Heart right ventricle (tissue), 16 donors: ENCODE data around the gene HOXB4. TPM values are rescaled to one million over a fixed set of nuclear protein-coding genes. Genes with fewer than 3 reads are reported as not detected.

Experiments used
- ATAC-seq, 8 donors: fragments of 200-7000 bp; cut with Tn5 transposase; one replicate each; pipeline ENCODE4 v1.9.1; 2020; ENCODE audit warnings: mild to moderate bottlenecking in 8 of 8, moderate library complexity in 8 of 8, moderate number of reproducible peaks in 1 of 8
- DNase-seq, 2 donors: peaks; one replicate each; pipeline ENCODE4 v3.0.0-alpha.2; 2020
- H3K27ac ChIP-seq, 10 donors: fragments of 200-600 bp; sonication (generic) in 2 of 10; one replicate each; pipeline versions ENCODE4 v1.5.0 to v1.8.0; 2020 to 2022; ENCODE audit warnings: mild to moderate bottlenecking in 3 of 10
- H3K27me3 ChIP-seq, 7 donors: fragments of 200-600 bp; one replicate each; pipeline ENCODE4 v1.8.0; 2021 to 2022; ENCODE audit warnings: mild to moderate bottlenecking in 2 of 7
- H3K36me3 ChIP-seq, 9 donors: fragments of 200-600 bp; sonication (generic) in 1 of 9; one replicate each; pipeline versions ENCODE4 v1.5.0 to v1.8.0; 2020 to 2022; ENCODE audit warnings: mild to moderate bottlenecking in 2 of 9
- H3K4me1 ChIP-seq, 9 donors: fragments of 200-600 bp; sonication (generic) in 1 of 9; one replicate each; pipeline versions ENCODE4 v1.5.0 to v1.8.0; 2020 to 2022; ENCODE audit warnings: mild to moderate bottlenecking in 4 of 9
- H3K4me3 ChIP-seq, 10 donors: fragments of 200-600 bp; sonication (generic) in 2 of 10; one replicate each; pipeline versions ENCODE4 v1.5.0 to v1.8.0; 2020 to 2022; ENCODE audit warnings: mild to moderate bottlenecking in 7 of 10, moderate library complexity in 2 of 10
- H3K9me3 ChIP-seq, 11 donors: fragments of 200-600 bp in 10 of 11; sonication (generic) in 2 of 11; one replicate each; pipeline versions ENCODE4 v1.5.0 to v1.8.0; 2013 to 2022; ENCODE audit warnings: mild to moderate bottlenecking in 2 of 11, control low read depth in 1 of 11, moderate library complexity in 1 of 11
- CTCF ChIP-seq, 9 donors: fragments of 200-600 bp; sonication (generic) in 2 of 9; IDR thresholded peaks; one replicate each; pipeline versions ENCODE4 v1.5.0 to v1.8.0; 2021 to 2022; ENCODE audit warnings: antibody characterized with exemption in 9 of 9, mild to moderate bottlenecking in 5 of 9, moderate library complexity in 1 of 9
- WGBS, 2 donors: extraction: QIAGEN DNeasy Blood & Tissue Kit; methylation state at CpG; one replicate each; pipeline ENCODE4 v1.1.7; 2013; ENCODE audit warnings: inconsistent platforms in 1 of 2; 5-methylcytosine and 5-hydroxymethylcytosine counted together
- intact Hi-C, 10 donors: fragments of 100-400 bp; cut with DNase I; formaldehyde crosslinking; loops; one replicate each; pipeline versions ENCODE4 v1.11.1 to v1.14.2; 2022
- polyA plus RNA-seq, 2 donors: library from polyadenylated mRNA; stranded (reverse); fragments of 200-250 nt; gene quantifications; one replicate each; pipeline ENCODE4 v1.2.3, GENCODE V29; 2013
- total RNA-seq, 10 donors: library from RNA; stranded (reverse); fragmentation: NEBNext Ultra II Directional in 3 of 10; extraction: Animal tissue kit (Norgen Biotek cat#: 25700) in 3 of 10; gene quantifications; one replicate each; pipeline versions ENCODE4 v1.2.1 to v1.2.4, GENCODE V29; 2021 to 2023
- donor health status: Arrhythmogenic right ventricular cardiomyopathy.
- donor health status: ischemic (EF 13 %, LVEDD 7.1; RV severe dilation, severe dysfunction).
- donor health status: healthy with polysubstance abuse.
- donor health status: DM: no; HTN: yes; CAD: no.
- donor health status: DM: no; HTN: no; CAD: no.
- donor health status: ischemic (EF 25% LVEDD 6.9; RV normal size, moderate dysfunction).
- donor health status: ischemic (EF 25% LVEDD 5.7; RV mildly dilated, moderate dysfunction).
- donor health status: healthy.
- donor health status: DM: yes; HTN: yes; CAD: no.
- donor health status: Ischemic cardiomyopathy.
- donor health status: ischemic (EF 35%, LVEDD 5.7; RV mildly dilated, moderate dysfunction).
- donor health status: nonischemic (EF 11% LVEDD 7.7; RV severe dilation, severe dysfunction).
- donor health status: DM: yes; HTN: yes; CAD: no.
- donor health status: PGD.
- donor health status: ischemic (EF 29% LVEDD 5.4; RV normal size, mild dysfunction).
- donor health status: nonischemic (EF 23%, LVEDD 6.1; RV moderate dilation, normal function).

HOXB4 gene
- total and polyA plus RNA-seq, 12 donors = 0.14 to 1.6 (median 0.32) TPM; not detected in 1

DNA sequence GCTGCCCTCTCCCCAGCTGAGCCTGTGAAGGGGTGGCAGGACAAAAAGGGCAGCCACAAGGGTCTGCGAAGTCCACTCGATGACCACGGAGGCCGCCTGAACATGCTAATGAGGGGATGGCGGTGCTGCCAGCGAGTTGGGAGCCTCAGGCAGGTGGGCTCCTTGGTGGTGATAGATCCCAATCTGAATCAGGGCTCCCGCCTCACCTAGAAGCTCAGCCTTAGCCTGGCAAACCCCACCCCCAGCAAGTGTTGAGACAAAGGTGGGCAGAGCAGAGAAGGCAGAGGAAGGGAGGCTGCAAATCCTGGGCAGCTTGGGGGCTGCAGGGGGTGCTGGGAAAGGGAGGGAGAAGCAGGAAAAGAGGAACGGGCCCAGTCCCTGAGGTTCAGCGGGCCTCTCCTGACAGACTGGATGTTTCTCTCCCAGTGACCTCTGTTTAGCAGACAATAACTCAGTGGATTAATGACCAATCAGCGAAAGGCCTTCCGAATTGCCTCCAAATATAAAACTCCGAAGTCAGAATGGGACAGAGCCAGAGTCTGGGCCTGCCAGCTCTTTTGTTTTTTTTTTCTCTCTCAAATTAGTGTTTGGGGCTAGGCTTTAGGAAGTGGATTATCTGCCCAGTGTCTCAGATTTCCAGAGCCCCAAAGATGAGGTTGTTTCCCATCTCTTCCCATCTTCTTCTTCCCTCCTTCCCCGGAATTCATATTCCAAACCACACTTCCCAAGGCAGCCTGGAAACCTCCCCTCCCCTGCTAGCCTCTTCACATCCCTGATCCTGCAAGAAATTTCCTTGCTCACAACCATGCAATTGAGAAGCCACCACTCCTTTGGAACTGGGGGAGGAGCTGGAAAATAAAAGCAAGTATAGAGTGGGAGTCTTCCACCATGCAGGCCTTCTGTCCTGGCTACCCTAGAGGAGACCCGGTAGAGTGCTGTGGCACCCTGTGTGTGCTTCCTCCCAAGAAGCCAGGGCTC, 18.0 kb downstream of the HOXB4 start:
- Histone ChIP-seq H3K36me3 (no peaks in the 10 kb centered on the region), H3K27ac (no peak overlapping the region), H3K27me3 (peaks cover 11 to 98% (median 92%) of the 10 kb centered on the region in 7 donors), H3K4me3 (no peak overlapping the region), H3K9me3 (no peaks in the 10 kb centered on the region), H3K4me1 (peaks cover 0 to 22% (median 3%) of the 10 kb centered on the region in 9 donors)
- whole genome bisulfite sequencing, 2 donors = 44 to 45% methylated on average over 14 of the region's 14 CpGs
- intact Hi-C loops = no loop called here
- TF ChIP-seq CTCF (IDR thresholded peaks at IDR 0.05) = no peak
- no peak for DNase-seq
- ATAC-seq = no peak

DNA sequence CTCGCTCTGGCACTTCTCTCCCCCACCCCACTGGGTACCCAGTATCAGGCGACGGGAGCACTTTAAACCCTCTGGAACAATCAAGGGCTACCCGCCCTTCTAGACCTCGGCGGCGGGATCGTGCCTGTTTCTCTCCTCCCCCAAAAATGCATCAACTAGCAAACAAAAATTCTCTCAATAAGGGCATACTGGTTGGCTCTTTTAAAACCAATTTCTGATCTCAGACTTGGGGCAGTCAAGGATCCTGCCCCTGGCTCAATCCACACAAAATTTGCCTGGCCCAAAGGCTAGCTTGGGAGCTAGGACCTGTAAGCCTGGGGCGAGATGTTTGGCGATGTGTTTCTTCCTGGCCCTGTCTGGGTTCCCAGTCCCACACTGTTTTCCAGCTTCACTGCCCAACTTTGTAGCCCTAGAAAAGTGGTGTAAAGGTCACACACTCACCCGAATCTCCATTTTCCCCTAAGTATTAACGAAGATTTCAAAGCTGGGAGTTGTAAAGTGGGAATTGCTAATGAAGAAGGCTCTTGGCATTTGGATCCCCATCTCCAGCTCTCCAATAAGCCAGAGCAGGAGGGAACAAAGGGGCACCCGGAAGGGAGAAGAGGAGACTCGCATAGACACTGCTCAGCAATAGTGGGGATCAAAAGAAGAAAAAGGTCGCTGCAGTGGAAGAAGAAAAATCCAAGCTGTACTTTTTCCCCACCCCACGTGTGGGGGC, 18.9 kb downstream of the HOXB4 start:
- Histone ChIP-seq H3K4me3 (no peak overlapping the region), H3K4me1 (peaks cover 0 to 25% (median 1%) of the 10 kb centered on the region in 9 donors), H3K9me3 (no peaks in the 10 kb centered on the region), H3K36me3 (no peaks in the 10 kb centered on the region), H3K27me3 (peaks cover 8 to 98% (median 90%) of the 10 kb centered on the region in 7 donors), H3K27ac (no peak overlapping the region)
- DNase-seq (no peak), ATAC-seq (no peak)
- 40 to 56% methylated on average over 16 of the region's 16 CpGs for WGBS, 2 donors
- intact Hi-C loops = no loop called here
- TF ChIP-seq CTCF (IDR thresholded peaks at IDR 0.05) = no peak

DNA sequence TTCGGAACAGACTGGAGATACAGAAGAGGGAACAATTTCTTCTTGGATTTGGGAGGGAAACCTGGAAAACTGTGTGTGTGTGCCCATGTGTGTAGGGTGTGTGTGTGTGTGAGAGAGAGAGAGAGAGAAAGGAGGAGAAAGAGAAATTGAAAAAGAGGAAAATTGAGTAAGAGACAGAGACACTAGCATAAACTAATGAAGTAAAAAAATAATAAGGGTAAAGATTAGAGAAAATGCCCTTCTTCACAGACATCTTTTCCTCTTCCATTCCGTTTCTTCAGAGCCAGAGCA, 19.4 kb downstream of the HOXB4 start:
- WGBS, 2 donors = 53 to 63% methylated on average over 2 of the region's 2 CpGs
- Histone ChIP-seq H3K4me1 (peaks cover 0 to 26% (median 0%) of the 10 kb centered on the region in 9 donors), H3K36me3 (no peaks in the 10 kb centered on the region), H3K9me3 (no peaks in the 10 kb centered on the region), H3K27me3 (peaks cover 3 to 98% (median 92%) of the 10 kb centered on the region in 7 donors), H3K27ac (no peak overlapping the region), H3K4me3 (no peak overlapping the region)
- intact Hi-C loops = no loop called here
- ATAC-seq = no peak
- no peak for DNase-seq
- no peak for TF ChIP-seq CTCF (IDR thresholded peaks at IDR 0.05)

- Histone ChIP-seq H3K27me3 (peaks cover 0 to 98% (median 90%) of the 10 kb centered on the region in 7 donors), H3K9me3 (no peaks in the 10 kb centered on the region), H3K27ac (no peak overlapping the region), H3K4me1 (peaks cover 0 to 26% (median 0%) of the 10 kb centered on the region in 9 donors), H3K4me3 (no peak overlapping the region), H3K36me3 (no peaks in the 10 kb centered on the region)
- intact Hi-C loops = no loop called here
- TF ChIP-seq CTCF (IDR thresholded peaks at IDR 0.05) = no peak
- DNase-seq (no peak), ATAC-seq (no peak)
- 51 to 52% methylated on average over 13 of the region's 13 CpGs for WGBS, 2 donors
These were observed 19.9 kb downstream of the HOXB4 start for GRCh38 chr17:48558057-48558830.
